Skeletal muscle satellite cell (primary cell): ENCODE data around the gene C11orf97.
"Not testable (repeated sequence)": the region's sequence is repeated elsewhere in the genome, so short reads cannot be mapped to it uniquely, and the experiment has no call there.

Experiments used
- H3K27me3 ChIP-seq: 2 replicates; pipeline ENCODE4 v1.7.0; 2013; ENCODE audit warnings: low read length; ENCODE audit not compliant: control insufficient read depth, insufficient read depth
- H3K36me3 ChIP-seq: 2 replicates; pipeline ENCODE4 v1.7.0; 2013; ENCODE audit warnings: mild to moderate bottlenecking, control low read depth, low read length; ENCODE audit not compliant: insufficient read depth
- H3K4me1 ChIP-seq: 2 replicates; pipeline ENCODE4 v1.7.0; 2013; ENCODE audit warnings: low read length; ENCODE audit not compliant: control insufficient read depth, insufficient read depth
- H3K4me2 ChIP-seq: 2 replicates; pipeline ENCODE4 v1.7.0; 2013; ENCODE audit warnings: mild to moderate bottlenecking, low read length
- H3K4me3 ChIP-seq: 2 replicates; pipeline ENCODE4 v1.7.0; 2013; ENCODE audit warnings: low read length
- H3K9ac ChIP-seq: 2 replicates; pipeline ENCODE4 v1.7.0; 2013; ENCODE audit warnings: mild to moderate bottlenecking, low read depth, low read length, moderate library complexity
- H3K9me3 ChIP-seq: replicated peaks from 2 replicates; pipeline ENCODE4 v1.7.0; 2013; ENCODE audit warnings: mild to moderate bottlenecking, control low read depth, low read length

C11orf97 gene

GRCh38 chr11:94545264-94546161 is 33.3 kb downstream of the C11orf97 start:
- Histone ChIP-seq H3K27me3 (no peaks in the 10 kb centered on the region), H3K36me3 (no peaks in the 10 kb centered on the region), H3K4me3 (peak overlapping the region; percentile 85), H3K4me1 (peaks cover 41% of the 10 kb centered on the region), H3K9me3 (no peaks in the 10 kb centered on the region), H3K9ac (no peak overlapping the region), H3K4me2 (peak overlapping the region; percentile 92)

DNA sequence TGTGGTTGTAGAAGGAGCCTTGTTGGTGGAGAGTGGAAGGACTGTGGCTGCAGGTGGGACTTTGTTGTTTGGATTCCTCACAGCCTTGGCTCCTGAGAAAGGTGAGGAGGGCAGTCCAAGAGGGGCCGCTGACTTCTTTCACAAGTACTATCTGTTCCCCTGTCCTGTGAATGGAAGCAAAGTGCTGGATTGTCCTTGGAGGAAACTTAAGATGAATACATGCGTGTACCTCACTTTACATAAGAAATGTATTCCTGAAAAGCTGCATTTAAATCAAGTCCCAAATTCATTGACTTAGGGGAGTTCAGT is 33.9 kb downstream of the C11orf97 start:
- H3K4me1 ChIP-seq = peaks cover 41% of the 10 kb centered on the region
- no peaks in the 10 kb centered on the region for H3K9me3 ChIP-seq
- H3K36me3 ChIP-seq = no peaks in the 10 kb centered on the region
- no peaks in the 10 kb centered on the region for H3K27me3 ChIP-seq
- H3K9ac ChIP-seq = no peak overlapping the region
- H3K4me2 ChIP-seq = peak overlapping the region; percentile 92
- peak overlapping the region; percentile 85 for H3K4me3 ChIP-seq

DNA sequence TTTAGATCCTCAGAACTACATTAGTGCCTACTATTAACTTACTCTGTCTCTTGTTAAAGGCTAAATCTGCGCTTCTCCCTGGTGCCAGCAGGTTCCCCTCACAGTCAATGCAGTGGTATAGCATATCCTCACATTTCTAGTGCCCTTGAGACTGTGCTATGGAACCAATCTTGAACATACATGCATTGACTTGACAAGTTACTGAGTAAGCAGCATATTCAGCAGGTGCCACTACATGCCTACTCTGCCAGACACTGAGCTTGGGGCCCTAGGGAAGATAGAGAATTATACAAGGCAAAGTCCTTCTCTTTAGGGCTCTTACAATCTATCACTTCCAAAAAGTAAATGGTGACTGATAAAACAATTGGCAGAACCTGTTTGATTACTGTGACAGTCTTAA is 34.6 kb downstream of the C11orf97 start:
- no peaks in the 10 kb centered on the region for H3K27me3 ChIP-seq
- peaks cover 41% of the 10 kb centered on the region for H3K4me1 ChIP-seq
- H3K4me3 ChIP-seq = peak overlapping the region; percentile 40
- peak overlapping the region; percentile 92 for H3K4me2 ChIP-seq
- no peaks in the 10 kb centered on the region for H3K36me3 ChIP-seq
- H3K9me3 ChIP-seq = no peaks in the 10 kb centered on the region
- H3K9ac ChIP-seq = no peak overlapping the region

- no peak overlapping the region for H3K4me2 ChIP-seq
- no peaks in the 10 kb centered on the region for H3K9me3 ChIP-seq
- peaks cover 32% of the 10 kb centered on the region for H3K4me1 ChIP-seq
- H3K4me3 ChIP-seq = no peak overlapping the region
- no peaks in the 10 kb centered on the region for H3K27me3 ChIP-seq
- H3K9ac ChIP-seq = no peak overlapping the region
- H3K36me3 ChIP-seq = no peaks in the 10 kb centered on the region
These were observed 36.9 kb downstream of the C11orf97 start for GRCh38 chr11:94549146-94549545.

GRCh38 chr11:94550513-94550912 is 38.3 kb downstream of the C11orf97 start:
- Histone ChIP-seq H3K36me3 (no peaks in the 10 kb centered on the region), H3K9me3 (no peaks in the 10 kb centered on the region), H3K4me1 (peaks cover 23% of the 10 kb centered on the region), H3K9ac (no peak overlapping the region), H3K4me3 (no peak overlapping the region), H3K4me2 (no peak overlapping the region), H3K27me3 (no peaks in the 10 kb centered on the region)

GRCh38 chr11:94553938-94554337 is 41.7 kb downstream of the C11orf97 start:
- H3K4me3 ChIP-seq = no peak overlapping the region
- no peak overlapping the region for H3K4me2 ChIP-seq
- peaks cover 27% of the 10 kb centered on the region for H3K4me1 ChIP-seq
- no peaks in the 10 kb centered on the region for H3K27me3 ChIP-seq
- no peaks in the 10 kb centered on the region for H3K9me3 ChIP-seq
- no peaks in the 10 kb centered on the region for H3K36me3 ChIP-seq
- no peak overlapping the region for H3K9ac ChIP-seq

DNA sequence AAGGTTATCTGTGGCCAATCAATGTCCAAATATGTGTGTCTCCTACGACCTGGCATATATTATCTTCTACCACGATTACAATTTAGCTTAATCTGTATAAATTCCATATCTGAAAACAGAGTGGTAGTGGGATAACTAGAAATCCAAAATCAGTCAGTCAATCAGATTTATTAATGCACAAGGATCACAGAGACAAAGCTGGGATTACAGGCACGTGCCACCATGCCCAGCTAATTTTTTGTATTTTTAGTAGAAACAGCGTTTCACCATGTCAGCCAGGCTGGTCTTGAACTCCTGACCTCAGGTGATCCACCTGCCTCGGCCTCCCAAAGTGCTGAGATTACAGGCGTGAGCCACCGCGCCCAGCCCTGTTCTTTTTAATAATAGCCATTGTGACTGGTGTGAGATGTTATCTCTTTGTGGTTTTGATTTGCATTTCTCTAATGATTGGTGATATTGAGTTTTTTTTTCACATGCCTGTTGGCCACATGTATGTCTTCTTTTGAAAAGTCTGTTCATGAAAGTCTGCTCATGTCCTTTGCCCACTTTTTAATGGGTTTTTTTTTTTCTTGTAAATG is 43.6 kb downstream of the C11orf97 start:
- not testable (repeated sequence) for H3K9me3 ChIP-seq, H3K9ac ChIP-seq, H3K4me2 ChIP-seq, H3K4me3 ChIP-seq, H3K27me3 ChIP-seq, H3K36me3 ChIP-seq
- peaks cover 35% of the 10 kb centered on the region for H3K4me1 ChIP-seq

GRCh38 chr11:94557421-94557820 is 45.2 kb downstream of the C11orf97 start:
- Histone ChIP-seq H3K36me3 (no peaks in the 10 kb centered on the region), H3K4me3 (peak overlapping the region; percentile 0)

DNA sequence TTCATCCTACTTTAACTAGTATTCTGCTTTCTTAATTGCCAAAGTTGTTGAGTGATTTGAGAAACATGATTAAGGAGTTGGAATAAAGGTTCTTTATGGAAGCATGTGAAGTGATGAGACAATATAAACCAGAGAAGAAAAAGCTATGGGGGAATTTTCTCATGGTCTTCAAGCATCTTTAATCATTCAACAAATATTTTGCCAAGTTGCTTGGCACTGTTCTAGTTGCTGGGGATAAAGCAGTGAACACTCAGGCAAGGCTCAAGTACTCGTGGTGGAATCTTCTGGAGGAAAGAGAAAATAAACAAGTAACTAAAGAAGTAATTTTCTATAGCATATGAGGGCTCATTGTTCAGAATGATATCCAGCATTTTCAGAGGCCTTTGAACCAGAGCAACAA is 45.7 kb downstream of the C11orf97 start:
- H3K4me2 ChIP-seq = no peak overlapping the region
- no peaks in the 10 kb centered on the region for H3K27me3 ChIP-seq
- H3K9me3 ChIP-seq = no peaks in the 10 kb centered on the region
- H3K4me1 ChIP-seq = peaks cover 39% of the 10 kb centered on the region
- no peaks in the 10 kb centered on the region for H3K36me3 ChIP-seq
- peak overlapping the region; percentile 0 for H3K4me3 ChIP-seq
- H3K9ac ChIP-seq = no peak overlapping the region

More at GRCh38 chr11:94557421-94557820, 45.2 kb downstream of the C11orf97 start:
- Histone ChIP-seq H3K4me2 (peak overlapping the region; percentile 59), H3K4me1 (peaks cover 35% of the 10 kb centered on the region), H3K9me3 (no peaks in the 10 kb centered on the region), H3K9ac (peak overlapping the region; percentile 49), H3K27me3 (no peaks in the 10 kb centered on the region)

DNA sequence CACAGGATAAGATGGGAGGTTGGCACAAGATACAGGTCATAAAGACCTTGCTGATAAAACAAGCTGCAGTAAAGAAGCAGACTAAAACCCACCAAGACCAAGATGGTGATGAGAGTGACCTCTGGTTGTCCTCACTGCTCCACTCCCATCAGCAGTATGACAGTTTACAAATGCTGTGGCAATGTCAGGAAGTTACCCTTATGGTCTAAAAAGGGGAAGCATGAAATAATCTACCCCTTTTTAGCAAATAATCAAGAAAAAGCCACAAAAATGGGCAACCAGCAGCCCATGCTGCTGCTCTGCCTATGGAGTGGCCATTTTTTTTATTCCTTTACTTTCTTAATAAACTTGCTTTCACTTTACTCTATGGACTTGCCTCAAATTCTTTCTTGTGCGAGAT is 46.2 kb downstream of the C11orf97 start:
- Histone ChIP-seq H3K9me3 (no peaks in the 10 kb centered on the region), H3K4me1 (peaks cover 42% of the 10 kb centered on the region), H3K36me3 (no peaks in the 10 kb centered on the region), H3K4me2 (no peak overlapping the region), H3K27me3 (no peaks in the 10 kb centered on the region), H3K4me3 (no peak overlapping the region), H3K9ac (no peak overlapping the region)

GRCh38 chr11:94558932-94559331 is 46.7 kb downstream of the C11orf97 start:
- Histone ChIP-seq H3K4me3 (no peak overlapping the region), H3K27me3 (no peaks in the 10 kb centered on the region), H3K4me2 (no peak overlapping the region), H3K4me1 (peaks cover 44% of the 10 kb centered on the region), H3K36me3 (no peaks in the 10 kb centered on the region), H3K9me3 (no peaks in the 10 kb centered on the region), H3K9ac (no peak overlapping the region)

GRCh38 chr11:94559361-94559760 is 47.1 kb downstream of the C11orf97 start:
- H3K4me2 ChIP-seq = no peak overlapping the region
- H3K27me3 ChIP-seq = no peaks in the 10 kb centered on the region
- H3K9ac ChIP-seq = no peak overlapping the region
- peaks cover 45% of the 10 kb centered on the region for H3K4me1 ChIP-seq
- no peak overlapping the region for H3K4me3 ChIP-seq
- H3K9me3 ChIP-seq = no peaks in the 10 kb centered on the region
- H3K36me3 ChIP-seq = no peaks in the 10 kb centered on the region
